HepG2 (cell line): ENCODE measurements around the gene B3GAT3. TPM values are rescaled to one million over a fixed set of nuclear protein-coding genes. Genes with fewer than 3 reads are reported as not detected.

ENCODE experiments used
- CEBPZ ChIP-seq: IDR thresholded peaks from 2 replicates; pipeline ENCODE4 v1.6.1; 2012; ENCODE audit warnings: low read length, improper control_type of control experiment
- CHD4 ChIP-seq: fragments of 200-600 bp; sonication (generic); IDR thresholded peaks from 2 replicates; pipeline ENCODE4 v1.7.0; 2017; ENCODE audit warnings: mild to moderate bottlenecking, low read length, borderline replicate concordance
- IKZF5 ChIP-seq: IDR thresholded peaks from 2 replicates; pipeline ENCODE4 v1.6.1; 2018; ENCODE audit warnings: missing genetic modification reagents, mild to moderate bottlenecking, missing compliant biosample characterization
- PHF21A ChIP-seq: sonication (generic); formaldehyde crosslinking; IDR thresholded peaks from 2 replicates; pipeline ENCODE4 v1.5.0; 2020; ENCODE audit warnings: mild to moderate bottlenecking, missing genetic modification reagents
- PPARG ChIP-seq: conservative IDR thresholded peaks from 2 replicates; pipeline ENCODE4 v1.6.1; 2016; ENCODE audit warnings: missing biosample characterization, missing genetic modification reagents
- PRPF4 ChIP-seq: fragments of 200-400 bp; formaldehyde crosslinking; IDR thresholded peaks from 2 replicates; pipeline ENCODE4 v1.6.1; 2016; ENCODE audit warnings: low read length, low read depth; ENCODE audit not compliant: poor library complexity, severe bottlenecking
- RBM22 ChIP-seq: fragments of 200-400 bp; formaldehyde crosslinking; optimal IDR thresholded peaks from 2 replicates; pipeline ENCODE3; 2017; ENCODE audit warnings: mild to moderate bottlenecking, low read length, moderate library complexity
- TCF7L2 ChIP-seq: IDR thresholded peaks from 2 replicates; pipeline ENCODE4 v1.6.1; 2011; ENCODE audit warnings: mild to moderate bottlenecking, low read depth, low read length, moderate library complexity
- TEAD3 ChIP-seq: optimal IDR thresholded peaks from 2 replicates; pipeline ENCODE3; 2016; ENCODE audit warnings: borderline replicate concordance
- THAP11 ChIP-seq: IDR thresholded peaks from 2 replicates; pipeline ENCODE4 v1.6.1; 2016; ENCODE audit warnings: missing biosample characterization, missing genetic modification reagents
- ZFP62 ChIP-seq: sonication (generic); formaldehyde crosslinking; IDR thresholded peaks from 2 replicates; pipeline ENCODE4 v1.4.0; 2020; ENCODE audit warnings: missing genetic modification reagents
- ZFX ChIP-seq: sonication (generic); formaldehyde crosslinking; IDR thresholded peaks from 2 replicates; pipeline ENCODE4 v1.4.0; 2020; ENCODE audit warnings: mild to moderate bottlenecking, low read depth, missing genetic modification reagents, moderate library complexity
- ZNF17 ChIP-seq: sonication (generic); formaldehyde crosslinking; IDR thresholded peaks from 2 replicates; pipeline ENCODE4 v1.5.0; 2020; ENCODE audit warnings: mild to moderate bottlenecking, missing genetic modification reagents
- ZNF777 ChIP-seq: sonication (generic); formaldehyde crosslinking; IDR thresholded peaks from 2 replicates; pipeline ENCODE4 v1.4.0; 2020; ENCODE audit warnings: missing genetic modification reagents
- polyA plus RNA-seq, 8 experiments: library from polyadenylated mRNA; depleted of rRNA in 3 of 8; stranded (reverse) in 7 of 8; unstranded in 1 of 8; fragments of >200 nt; fragmentation: Illumina TruSeq in 4 of 8; extraction: Trizol in 4 of 8; gene quantifications; 2 replicates each; pipeline versions ENCODE4 v1.2.1 to v1.2.3, GENCODE V29; 2011 to 2016; ENCODE audit warnings: low read depth in 4 of 8, missing spikeins in 1 of 8, mixed read lengths in 1 of 8; ENCODE audit not compliant: insufficient read depth in 1 of 8
- total RNA-seq, 5 experiments: library from RNA; depleted of rRNA; stranded (reverse); fragments of >200 nt; fragmentation: Illumina TruSeq; extraction: Trizol; gene quantifications; 2 replicates each; pipeline ENCODE4 v1.2.3, GENCODE V29; 2016; ENCODE audit warnings: low read depth in 1 of 5
- TF ChIP-seq, protein P1 (sequence below): sonication (generic); formaldehyde crosslinking; IDR thresholded peaks from 2 replicates; pipeline ENCODE4 v1.5.0; 2020; ENCODE audit warnings: missing genetic modification reagents, mild to moderate bottlenecking, borderline replicate concordance
- TF ChIP-seq, protein P2 (sequence below): sonication (generic); formaldehyde crosslinking; IDR thresholded peaks from 2 replicates; pipeline ENCODE4 v1.5.1; 2020; ENCODE audit warnings: missing genetic modification reagents, mild to moderate bottlenecking, borderline replicate concordance
- TF ChIP-seq, protein P3 (sequence below): IDR thresholded peaks from 2 replicates; pipeline ENCODE4 v1.6.1; 2016; ENCODE audit warnings: missing compliant biosample characterization, missing genetic modification reagents, borderline replicate concordance

B3GAT3 gene
- total and polyA plus RNA-seq, 2 of the 13 experiments (the other 11 are each of a cell fraction or from before 2014, with no cell fraction given), result 21.3 to 26.1 TPM

- TF ChIP-seq, protein P1, sequence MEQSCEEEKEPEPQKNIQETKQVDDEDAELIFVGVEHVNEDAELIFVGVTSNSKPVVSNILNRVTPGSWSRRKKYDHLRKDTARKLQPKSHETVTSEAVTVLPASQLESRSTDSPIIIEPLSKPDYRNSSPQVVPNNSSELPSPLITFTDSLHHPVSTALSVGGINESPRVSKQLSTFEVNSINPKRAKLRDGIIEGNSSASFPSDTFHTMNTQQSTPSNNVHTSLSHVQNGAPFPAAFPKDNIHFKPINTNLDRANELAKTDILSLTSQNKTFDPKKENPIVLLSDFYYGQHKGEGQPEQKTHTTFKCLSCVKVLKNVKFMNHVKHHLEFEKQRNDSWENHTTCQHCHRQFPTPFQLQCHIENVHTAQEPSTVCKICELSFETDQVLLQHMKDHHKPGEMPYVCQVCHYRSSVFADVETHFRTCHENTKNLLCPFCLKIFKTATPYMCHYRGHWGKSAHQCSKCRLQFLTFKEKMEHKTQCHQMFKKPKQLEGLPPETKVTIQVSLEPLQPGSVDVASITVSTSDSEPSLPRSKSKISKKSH (CRISPR knock-in tag), result peak; percentile 57; the same call in 1 of the 2 replicates
- no peak; the same call in 1 of the 2 replicates for TF ChIP-seq PPARG
- no peak for TF ChIP-seq RBM22
- no peak; the same call in 1 of the 2 replicates for TF ChIP-seq ZNF17 (CRISPR knock-in tag)
- TF ChIP-seq ZFP62 (CRISPR knock-in tag), result no peak
- TF ChIP-seq ZFX (CRISPR knock-in tag), result peak; percentile 92
- TF ChIP-seq, protein P2, sequence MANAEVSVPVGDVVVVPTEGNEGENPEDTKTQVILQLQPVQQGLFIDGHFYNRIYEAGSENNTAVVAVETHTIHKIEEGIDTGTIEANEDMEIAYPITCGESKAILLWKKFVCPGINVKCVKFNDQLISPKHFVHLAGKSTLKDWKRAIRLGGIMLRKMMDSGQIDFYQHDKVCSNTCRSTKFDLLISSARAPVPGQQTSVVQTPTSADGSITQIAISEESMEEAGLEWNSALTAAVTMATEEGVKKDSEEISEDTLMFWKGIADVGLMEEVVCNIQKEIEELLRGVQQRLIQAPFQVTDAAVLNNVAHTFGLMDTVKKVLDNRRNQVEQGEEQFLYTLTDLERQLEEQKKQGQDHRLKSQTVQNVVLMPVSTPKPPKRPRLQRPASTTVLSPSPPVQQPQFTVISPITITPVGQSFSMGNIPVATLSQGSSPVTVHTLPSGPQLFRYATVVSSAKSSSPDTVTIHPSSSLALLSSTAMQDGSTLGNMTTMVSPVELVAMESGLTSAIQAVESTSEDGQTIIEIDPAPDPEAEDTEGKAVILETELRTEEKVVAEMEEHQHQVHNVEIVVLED (CRISPR knock-in tag), result peak; percentile 63; the same call in 1 of the 2 replicates
- TF ChIP-seq PRPF4, result no peak
- no peak; the same call in 1 of the 2 replicates for TF ChIP-seq ZNF777
- peak; percentile 86 for TF ChIP-seq THAP11 (CRISPR knock-in tag)
- no peak for TF ChIP-seq CEBPZ
- peak; percentile 55 for TF ChIP-seq TEAD3 (CRISPR knock-in tag)
- TF ChIP-seq PHF21A (CRISPR knock-in tag), result peak; percentile 24; the same call in 1 of the 2 replicates
- TF ChIP-seq, protein P3, sequence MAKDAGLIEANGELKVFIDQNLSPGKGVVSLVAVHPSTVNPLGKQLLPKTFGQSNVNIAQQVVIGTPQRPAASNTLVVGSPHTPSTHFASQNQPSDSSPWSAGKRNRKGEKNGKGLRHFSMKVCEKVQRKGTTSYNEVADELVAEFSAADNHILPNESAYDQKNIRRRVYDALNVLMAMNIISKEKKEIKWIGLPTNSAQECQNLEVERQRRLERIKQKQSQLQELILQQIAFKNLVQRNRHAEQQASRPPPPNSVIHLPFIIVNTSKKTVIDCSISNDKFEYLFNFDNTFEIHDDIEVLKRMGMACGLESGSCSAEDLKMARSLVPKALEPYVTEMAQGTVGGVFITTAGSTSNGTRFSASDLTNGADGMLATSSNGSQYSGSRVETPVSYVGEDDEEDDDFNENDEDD (CRISPR knock-in tag), result peak; percentile 63; the same call in 1 of the 2 replicates
- TF ChIP-seq TCF7L2, result no peak
- peak; percentile 67; the same call in 1 of the 2 replicates for TF ChIP-seq IKZF5 (CRISPR knock-in tag)
- no peak for TF ChIP-seq CHD4
Observed at GRCh38 chr11:62573592-62574362, 48.0 kb downstream of the B3GAT3 start, which contains the start of gene EEF1G (continued).
